ENCODE results near the gene AGAP2.

The AGAP2 gene

GRCh38 chr12:57731411-57732080 lies 7.0 kb downstream of the AGAP2 start:
- Histone ChIP-seq H3K27me3 (ENCODE audit: control insufficient read depth, insufficient read depth, low read length) (peaks cover 98% of the 10 kb centered on the region), H3K9ac (ENCODE audit: low read depth, low read length) (no peak overlapping the region), H3K9me3 (ENCODE audit: control insufficient read depth, insufficient read depth, low read length) (no peaks in the 10 kb centered on the region), H3K4me3 (ENCODE audit: low read depth, low read length) (no peak overlapping the region), H3K36me3 (ENCODE audit: control insufficient read depth, insufficient read depth, low read length) (no peaks in the 10 kb centered on the region), H3K4me1 (ENCODE audit: control insufficient read depth, insufficient read depth, low read length) (peaks cover 4% of the 10 kb centered on the region)

GRCh38 chr12:57730336-57731067 lies 8.0 kb downstream of the AGAP2 start:
- Histone ChIP-seq H3K9me3 (ENCODE audit: control insufficient read depth, insufficient read depth, low read length) (no peaks in the 10 kb centered on the region), H3K4me3 (ENCODE audit: low read depth, low read length) (no peak overlapping the region), H3K9ac (ENCODE audit: low read depth, low read length) (no peak overlapping the region), H3K4me1 (ENCODE audit: control insufficient read depth, insufficient read depth, low read length) (peaks cover under 1% of the 10 kb centered on the region), H3K36me3 (ENCODE audit: control insufficient read depth, insufficient read depth, low read length) (no peaks in the 10 kb centered on the region), H3K27me3 (ENCODE audit: control insufficient read depth, insufficient read depth, low read length) (peaks cover 95% of the 10 kb centered on the region)

- peaks cover 94% of the 10 kb centered on the region for H3K27me3 ChIP-seq (ENCODE audit: control insufficient read depth, insufficient read depth, low read length)
- no peaks in the 10 kb centered on the region for H3K9me3 ChIP-seq (ENCODE audit: control insufficient read depth, insufficient read depth, low read length)
- no peak overlapping the region for H3K9ac ChIP-seq (ENCODE audit: low read depth, low read length)
- no peaks in the 10 kb centered on the region for H3K36me3 ChIP-seq (ENCODE audit: control insufficient read depth, insufficient read depth, low read length)
- no peaks in the 10 kb centered on the region for H3K4me1 ChIP-seq (ENCODE audit: control insufficient read depth, insufficient read depth, low read length)
- no peak overlapping the region for H3K4me3 ChIP-seq (ENCODE audit: low read depth, low read length)
Observed at GRCh38 chr12:57729321-57729844, 9.2 kb downstream of the AGAP2 start.

DNA sequence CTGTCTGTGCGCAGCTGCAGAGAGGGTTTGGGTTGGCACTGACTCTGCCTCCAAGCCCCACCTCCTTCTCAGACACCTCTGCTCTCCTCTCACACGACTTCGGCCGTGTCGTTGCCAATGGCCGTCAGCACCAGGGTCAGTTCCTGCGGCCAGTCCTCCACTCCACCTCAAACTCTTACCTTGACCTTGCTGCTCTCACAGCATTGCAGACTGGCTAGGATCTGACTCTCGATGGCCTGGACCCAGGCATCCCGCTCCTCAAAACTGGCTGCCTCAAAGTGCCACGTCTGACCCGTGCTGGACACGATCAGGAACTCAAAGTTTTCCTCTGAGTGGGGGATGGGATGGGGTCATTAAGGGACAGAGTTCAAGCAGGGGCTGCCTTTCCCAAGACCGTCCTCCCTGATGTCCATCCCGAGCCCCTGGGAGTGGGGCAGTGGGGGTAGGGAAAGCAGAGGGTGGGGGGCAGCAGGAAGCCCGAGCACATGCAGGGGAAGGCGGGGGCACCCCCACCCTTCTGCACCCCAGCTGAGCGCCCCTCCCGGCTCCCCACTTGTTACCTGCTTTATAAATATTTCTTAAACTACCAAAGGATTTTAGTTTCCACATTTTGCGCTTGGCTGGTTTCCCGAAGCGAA lies 10.7 kb downstream of the AGAP2 start:
- H3K4me3 ChIP-seq (ENCODE audit: low read depth, low read length), result peak overlapping the region; percentile 75
- peaks cover 93% of the 10 kb centered on the region for H3K27me3 ChIP-seq (ENCODE audit: control insufficient read depth, insufficient read depth, low read length)
- no peaks in the 10 kb centered on the region for H3K9me3 ChIP-seq (ENCODE audit: control insufficient read depth, insufficient read depth, low read length)
- no peak overlapping the region for H3K9ac ChIP-seq (ENCODE audit: low read depth, low read length)
- H3K36me3 ChIP-seq (ENCODE audit: control insufficient read depth, insufficient read depth, low read length), result no peaks in the 10 kb centered on the region
- no peaks in the 10 kb centered on the region for H3K4me1 ChIP-seq (ENCODE audit: control insufficient read depth, insufficient read depth, low read length)

DNA sequence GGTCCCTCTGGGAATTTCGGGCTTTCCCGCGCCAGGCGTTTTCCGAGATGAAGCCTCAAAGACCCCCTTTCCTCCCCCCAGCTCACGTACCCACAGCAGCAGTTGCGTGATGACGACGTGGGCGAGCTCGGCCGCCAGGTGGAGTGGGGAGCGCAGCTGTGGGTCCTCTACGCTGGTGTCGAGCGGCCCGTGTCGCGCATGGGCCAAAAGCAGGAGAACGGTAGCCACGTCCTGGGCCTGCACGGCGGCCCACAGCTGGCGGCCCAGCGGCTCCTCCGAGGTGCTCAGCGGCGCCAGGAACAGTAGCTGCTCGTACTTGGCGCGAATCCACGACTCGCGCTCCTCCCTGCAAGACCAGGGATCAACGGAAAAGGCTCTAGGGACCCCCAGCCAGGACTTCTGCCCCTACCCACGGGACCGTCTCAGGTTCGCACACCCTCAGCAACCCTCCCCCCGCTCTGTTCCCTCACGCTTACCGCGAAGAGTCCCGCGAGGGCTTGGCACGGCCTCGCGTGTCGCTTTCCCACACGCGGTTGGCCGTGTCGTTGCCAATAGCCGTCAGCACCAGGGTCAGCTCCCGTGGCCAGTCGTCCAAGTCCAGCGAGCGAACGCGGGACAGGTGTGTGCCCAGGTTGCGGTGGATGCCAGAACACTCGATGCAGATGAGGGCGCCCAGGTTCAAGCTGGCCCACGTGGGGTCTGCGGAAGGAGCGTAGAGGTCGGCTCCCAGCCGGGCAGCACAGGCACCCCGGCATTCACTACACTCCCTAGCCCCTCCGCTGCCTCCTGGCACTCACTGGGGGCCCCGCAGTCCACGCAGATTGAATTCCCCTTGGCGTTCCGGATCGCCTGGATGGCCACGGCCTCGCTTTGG lies 11.4 kb downstream of the AGAP2 start:
- Histone ChIP-seq H3K9ac (ENCODE audit: low read depth, low read length) (no peak overlapping the region), H3K4me3 (ENCODE audit: low read depth, low read length) (peak overlapping the region; percentile 75), H3K9me3 (ENCODE audit: control insufficient read depth, insufficient read depth, low read length) (no peaks in the 10 kb centered on the region), H3K27me3 (ENCODE audit: control insufficient read depth, insufficient read depth, low read length) (peaks cover 88% of the 10 kb centered on the region), H3K4me1 (ENCODE audit: control insufficient read depth, insufficient read depth, low read length) (no peaks in the 10 kb centered on the region), H3K36me3 (ENCODE audit: control insufficient read depth, insufficient read depth, low read length) (no peaks in the 10 kb centered on the region)

GRCh38 chr12:57726151-57726883 lies 12.2 kb downstream of the AGAP2 start:
- Histone ChIP-seq H3K9ac (ENCODE audit: low read depth, low read length) (no peak overlapping the region), H3K36me3 (ENCODE audit: control insufficient read depth, insufficient read depth, low read length) (no peaks in the 10 kb centered on the region), H3K27me3 (ENCODE audit: control insufficient read depth, insufficient read depth, low read length) (peaks cover 80% of the 10 kb centered on the region), H3K4me3 (ENCODE audit: low read depth, low read length) (peak overlapping the region; percentile 75), H3K4me1 (ENCODE audit: control insufficient read depth, insufficient read depth, low read length) (no peaks in the 10 kb centered on the region), H3K9me3 (ENCODE audit: control insufficient read depth, insufficient read depth, low read length) (no peaks in the 10 kb centered on the region)

DNA sequence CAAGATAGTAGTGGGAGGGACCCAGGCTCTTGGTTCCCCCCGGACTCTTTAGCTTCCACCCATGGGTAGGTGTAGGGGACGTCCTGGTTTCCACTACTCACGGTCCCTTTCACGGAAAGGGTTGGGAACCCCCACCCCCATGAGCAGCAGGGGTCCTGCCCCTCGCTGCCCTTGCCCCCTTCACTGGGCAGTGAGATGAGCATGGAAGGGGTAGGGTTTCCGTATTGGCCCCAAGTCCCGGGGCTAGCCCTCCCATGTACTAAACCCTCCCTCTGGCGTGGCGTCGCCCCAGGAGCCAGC lies 12.7 kb downstream of the AGAP2 start:
- Histone ChIP-seq H3K9ac (ENCODE audit: low read depth, low read length) (no peak overlapping the region), H3K27me3 (ENCODE audit: control insufficient read depth, insufficient read depth, low read length) (peaks cover 74% of the 10 kb centered on the region), H3K4me1 (ENCODE audit: control insufficient read depth, insufficient read depth, low read length) (no peaks in the 10 kb centered on the region), H3K4me3 (ENCODE audit: low read depth, low read length) (peak overlapping the region; percentile 75), H3K36me3 (ENCODE audit: control insufficient read depth, insufficient read depth, low read length) (no peaks in the 10 kb centered on the region), H3K9me3 (ENCODE audit: control insufficient read depth, insufficient read depth, low read length) (no peaks in the 10 kb centered on the region)

DNA sequence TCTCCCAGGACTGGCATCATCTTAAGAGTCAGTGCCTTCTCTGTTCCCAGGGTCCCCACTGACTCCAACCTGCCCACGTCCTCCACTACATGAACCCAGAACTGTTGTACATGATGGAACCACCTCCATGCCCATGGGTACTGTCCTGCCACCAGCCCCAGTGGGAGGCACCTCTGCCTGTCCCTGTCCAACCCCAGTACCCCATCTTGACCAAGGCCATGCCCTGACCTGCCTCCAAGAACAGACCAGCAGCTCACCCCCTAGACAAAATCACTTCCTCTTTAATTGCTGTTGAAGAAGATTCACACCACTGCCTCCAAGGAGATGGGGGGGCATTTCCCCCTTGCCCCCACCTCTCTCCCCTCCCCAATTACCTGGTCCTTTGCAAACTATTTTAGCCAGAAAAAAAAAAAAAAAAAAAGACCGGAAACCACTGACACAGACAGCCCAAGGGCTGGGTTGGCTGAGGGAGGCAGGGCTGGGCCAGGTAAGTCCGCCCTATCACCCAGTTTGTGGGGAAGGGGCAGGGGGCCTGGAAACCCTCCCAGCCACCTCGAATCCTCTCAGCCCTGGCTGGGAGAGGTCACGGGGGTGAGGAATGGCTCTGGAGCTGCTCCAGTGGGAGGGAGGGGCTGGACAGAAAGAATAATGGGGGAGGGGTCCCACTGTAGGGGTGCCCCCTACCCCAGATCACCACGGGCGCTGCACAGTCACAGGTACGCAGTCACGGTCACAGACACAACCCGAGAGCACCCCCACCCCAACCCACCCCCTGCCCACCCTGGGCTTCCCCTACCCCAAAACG lies 13.4 kb downstream of the AGAP2 start:
- Histone ChIP-seq H3K4me3 (ENCODE audit: low read depth, low read length) (peak overlapping the region; percentile 18), H3K4me1 (ENCODE audit: control insufficient read depth, insufficient read depth, low read length) (no peaks in the 10 kb centered on the region), H3K27me3 (ENCODE audit: control insufficient read depth, insufficient read depth, low read length) (peaks cover 68% of the 10 kb centered on the region), H3K9me3 (ENCODE audit: control insufficient read depth, insufficient read depth, low read length) (no peaks in the 10 kb centered on the region), H3K9ac (ENCODE audit: low read depth, low read length) (no peak overlapping the region), H3K36me3 (ENCODE audit: control insufficient read depth, insufficient read depth, low read length) (peaks cover 4% of the 10 kb centered on the region)

DNA sequence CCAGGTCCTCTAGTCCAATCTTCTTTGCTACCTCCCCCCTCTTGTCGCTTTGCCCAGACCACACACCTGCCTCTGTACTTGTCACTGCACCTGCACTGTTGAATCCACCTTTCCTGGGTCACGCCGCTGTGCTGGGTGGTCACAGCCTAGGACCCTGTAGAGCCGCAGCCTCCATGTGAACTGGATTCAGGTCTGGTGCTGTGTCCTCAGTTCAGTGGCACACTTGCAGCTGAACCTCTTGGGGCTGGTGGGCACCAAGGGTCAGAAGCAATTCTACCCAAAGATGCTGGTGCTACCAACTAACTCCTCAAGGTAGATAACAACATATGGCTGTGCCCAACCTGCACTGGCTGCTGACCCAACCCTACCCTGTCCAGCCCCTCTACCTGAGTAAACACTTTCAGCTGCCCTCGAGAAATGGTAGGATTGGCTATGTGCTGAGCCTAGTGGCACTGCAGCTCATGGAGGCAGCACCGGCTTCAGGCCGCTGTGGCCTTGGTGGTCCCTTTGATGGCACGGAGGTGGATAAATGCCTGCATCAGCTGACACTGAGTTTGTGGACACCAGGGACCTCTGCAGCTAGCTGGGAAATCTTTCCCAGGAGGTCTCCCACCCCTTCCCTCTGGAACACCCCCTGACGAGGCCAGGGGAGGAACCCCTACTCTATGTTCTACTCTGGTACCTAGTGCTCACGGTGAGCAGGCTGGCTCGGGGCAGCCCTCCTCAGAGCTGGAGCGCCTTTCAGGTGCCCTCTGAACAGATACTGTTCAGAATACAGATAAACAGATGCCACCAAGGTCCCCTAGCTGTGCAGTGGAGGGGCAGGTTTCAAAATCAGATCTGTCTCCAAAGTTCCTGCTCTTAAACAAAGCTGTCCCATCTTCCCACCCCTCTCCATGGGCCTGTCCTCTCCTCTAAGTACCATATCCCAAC lies 14.3 kb downstream of the AGAP2 start:
- H3K36me3 ChIP-seq (ENCODE audit: control insufficient read depth, insufficient read depth, low read length), result peaks cover 5% of the 10 kb centered on the region

DNA sequence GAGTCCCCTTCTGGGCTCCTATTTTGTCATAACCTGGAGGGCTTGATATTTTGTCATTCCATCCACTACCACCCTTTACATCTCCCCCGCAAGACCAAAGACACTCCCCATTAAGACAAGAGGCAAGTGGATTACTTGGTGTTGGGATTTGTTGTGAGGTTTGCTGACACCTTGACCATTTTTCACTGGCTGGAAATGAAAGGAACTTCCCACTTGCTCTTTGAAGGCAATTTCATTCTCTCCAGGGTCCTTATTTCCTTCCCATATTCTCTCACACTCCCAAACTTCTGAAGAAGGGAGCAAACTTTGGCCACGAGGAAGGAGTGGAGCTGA lies 14.9 kb downstream of the AGAP2 start:
- no peaks in the 10 kb centered on the region for H3K9me3 ChIP-seq (ENCODE audit: control insufficient read depth, insufficient read depth, low read length)
- peaks cover 5% of the 10 kb centered on the region for H3K36me3 ChIP-seq (ENCODE audit: control insufficient read depth, insufficient read depth, low read length)
- H3K4me1 ChIP-seq (ENCODE audit: control insufficient read depth, insufficient read depth, low read length), result no peaks in the 10 kb centered on the region
- H3K4me3 ChIP-seq (ENCODE audit: low read depth, low read length), result no peak overlapping the region
- H3K27me3 ChIP-seq (ENCODE audit: control insufficient read depth, insufficient read depth, low read length), result peaks cover 54% of the 10 kb centered on the region
- H3K9ac ChIP-seq (ENCODE audit: low read depth, low read length), result no peak overlapping the region

More for the DNA sequence above, 14.3 kb downstream of the AGAP2 start:
- no peak overlapping the region for H3K9ac ChIP-seq (ENCODE audit: low read depth, low read length)
- H3K4me3 ChIP-seq (ENCODE audit: low read depth, low read length), result no peak overlapping the region
- H3K9me3 ChIP-seq (ENCODE audit: control insufficient read depth, insufficient read depth, low read length), result no peaks in the 10 kb centered on the region
- H3K4me1 ChIP-seq (ENCODE audit: control insufficient read depth, insufficient read depth, low read length), result no peaks in the 10 kb centered on the region
- H3K27me3 ChIP-seq (ENCODE audit: control insufficient read depth, insufficient read depth, low read length), result peaks cover 59% of the 10 kb centered on the region

Measured in iPS-15b (cell line).